ENCODE data around the gene HOMER2.

DNA sequence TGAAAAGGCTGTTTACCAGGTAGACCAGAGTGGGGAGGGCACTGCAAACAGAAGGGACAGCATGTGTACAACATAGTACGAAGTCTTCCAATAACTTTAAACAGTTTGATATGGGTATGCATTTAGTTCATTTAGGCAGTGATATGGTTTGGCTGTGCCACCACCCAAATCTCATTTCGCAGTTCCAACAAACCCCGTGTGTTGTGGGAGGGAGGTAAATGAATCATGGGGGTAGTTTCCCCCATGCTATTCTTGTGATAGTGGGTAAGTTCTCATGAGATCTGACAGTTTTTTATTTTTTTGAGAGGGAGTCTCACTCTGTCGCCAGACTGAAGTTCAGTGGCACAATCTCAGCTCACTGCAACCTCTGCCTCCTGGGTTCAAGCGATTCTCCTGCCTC lies 25.9 kb upstream of the HOMER2 start:
- TF ChIP-seq, protein P1, sequence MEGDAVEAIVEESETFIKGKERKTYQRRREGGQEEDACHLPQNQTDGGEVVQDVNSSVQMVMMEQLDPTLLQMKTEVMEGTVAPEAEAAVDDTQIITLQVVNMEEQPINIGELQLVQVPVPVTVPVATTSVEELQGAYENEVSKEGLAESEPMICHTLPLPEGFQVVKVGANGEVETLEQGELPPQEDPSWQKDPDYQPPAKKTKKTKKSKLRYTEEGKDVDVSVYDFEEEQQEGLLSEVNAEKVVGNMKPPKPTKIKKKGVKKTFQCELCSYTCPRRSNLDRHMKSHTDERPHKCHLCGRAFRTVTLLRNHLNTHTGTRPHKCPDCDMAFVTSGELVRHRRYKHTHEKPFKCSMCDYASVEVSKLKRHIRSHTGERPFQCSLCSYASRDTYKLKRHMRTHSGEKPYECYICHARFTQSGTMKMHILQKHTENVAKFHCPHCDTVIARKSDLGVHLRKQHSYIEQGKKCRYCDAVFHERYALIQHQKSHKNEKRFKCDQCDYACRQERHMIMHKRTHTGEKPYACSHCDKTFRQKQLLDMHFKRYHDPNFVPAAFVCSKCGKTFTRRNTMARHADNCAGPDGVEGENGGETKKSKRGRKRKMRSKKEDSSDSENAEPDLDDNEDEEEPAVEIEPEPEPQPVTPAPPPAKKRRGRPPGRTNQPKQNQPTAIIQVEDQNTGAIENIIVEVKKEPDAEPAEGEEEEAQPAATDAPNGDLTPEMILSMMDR (IDR thresholded peaks at IDR 0.05; ENCODE audit: low read depth, low read length, poor library complexity, severe bottlenecking): no peak
- no peak for TF ChIP-seq EZH2phosphoT487 (IDR thresholded peaks at IDR 0.05; ENCODE audit: borderline replicate concordance, low read length)
